GM18507 (cell line): Measurements from ENCODE around the gene PSKH1.

Experiments used
- DNase-seq: peaks from one replicate; pipeline ENCODE4 v3.0.0; 2011; ENCODE audit warnings: low read depth; ENCODE audit not compliant: insufficient read length; ENCODE audit errors: extremely low spot score
- FAIRE-seq: peaks from 2 replicates; lab custom pipeline; 2011; peaks lifted over from hg19 to GRCh38; lab: Jason Lieb, UNC

PSKH1 gene

DNA sequence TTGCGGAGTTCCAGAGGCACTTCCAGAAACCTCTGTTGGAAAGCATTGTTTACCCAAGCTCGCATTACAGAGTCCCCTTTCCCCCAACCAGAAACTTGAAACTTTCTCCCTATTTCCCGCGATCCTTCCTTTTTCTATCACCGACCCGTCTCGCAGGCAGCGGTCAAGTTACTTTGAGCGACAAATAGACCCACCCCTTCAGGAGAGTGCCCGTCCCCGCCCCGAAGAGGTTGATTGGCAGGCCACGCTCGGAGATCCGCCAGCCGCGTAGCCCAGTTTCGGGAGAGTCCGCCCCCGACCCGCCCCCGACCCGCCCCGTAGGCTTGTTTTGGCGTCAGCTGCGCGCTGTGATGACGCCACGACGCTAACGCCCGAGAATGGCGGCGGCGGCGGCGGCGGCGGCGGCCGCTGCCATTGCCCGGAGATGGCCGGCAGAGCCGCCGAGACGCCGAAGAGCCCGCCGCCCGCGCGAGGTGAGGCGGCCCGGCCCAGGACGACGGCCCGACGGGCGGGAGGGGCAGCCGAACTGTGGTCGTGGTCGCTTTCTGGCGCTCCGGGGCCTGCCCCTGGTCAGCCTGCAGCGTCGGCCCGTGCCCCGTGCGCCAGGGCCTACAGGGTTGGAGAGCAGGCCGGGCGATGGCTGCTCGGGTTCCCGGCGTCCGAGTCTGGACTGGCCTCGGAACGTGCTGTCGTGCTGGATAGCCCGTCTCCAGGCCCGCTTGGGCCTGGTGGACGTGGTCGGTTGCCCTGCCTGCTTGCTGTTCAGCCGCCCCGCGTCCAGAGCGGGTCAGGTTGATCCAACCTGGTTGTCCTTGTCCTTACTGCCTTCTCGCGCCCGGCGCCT is at the start of gene PSKH1:
Gene PSKH1, plus strand, starts transcription at position 356 of the 844 bp plus-strand sequence. CDS start 15,496 bp downstream, outside the sequence.
- DNase-seq, result peak; percentile 99
- peak; percentile 80 for FAIRE-seq

DNA sequence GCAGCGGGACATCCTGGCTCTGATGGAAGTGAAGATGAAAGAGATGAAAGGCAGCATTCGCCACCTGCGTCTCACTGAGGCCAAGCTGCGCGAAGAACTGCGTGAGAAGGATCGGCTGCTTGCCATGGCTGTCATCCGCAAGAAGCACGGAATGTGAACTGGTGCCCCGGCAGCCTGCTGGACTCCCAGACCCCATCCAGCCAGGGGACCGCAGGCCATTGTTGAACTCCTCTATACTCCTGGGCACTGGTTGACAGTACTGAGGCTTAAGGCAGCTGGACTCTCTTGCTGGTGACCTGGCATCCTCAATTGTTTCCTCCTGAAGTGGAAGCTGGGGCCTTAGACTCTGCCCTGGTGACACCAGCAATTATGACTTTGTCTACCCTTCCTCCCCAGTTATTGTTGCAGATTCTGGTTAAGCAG is 49.7 kb upstream of the PSKH1 start:
- DNase-seq, result no peak
- FAIRE-seq, result no peak

DNA sequence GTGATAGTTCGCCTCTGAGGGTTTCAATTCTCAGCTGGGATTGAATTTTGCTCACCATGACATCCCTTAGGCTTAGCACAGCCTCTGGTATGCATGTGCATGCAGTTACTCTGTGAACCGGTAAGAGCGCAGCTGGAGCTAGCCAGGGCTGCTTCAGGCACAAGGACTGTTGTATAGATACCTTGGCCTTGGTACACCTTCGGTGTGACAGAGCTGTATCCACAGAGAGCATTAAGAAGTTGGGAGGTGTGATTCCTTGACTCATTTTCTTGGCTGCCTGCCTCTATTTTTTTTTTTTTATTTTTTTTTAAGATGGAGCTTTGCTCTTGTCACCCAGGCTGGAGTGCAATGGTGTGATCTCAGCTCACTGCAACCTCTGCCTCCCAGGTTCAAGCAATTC is 48.6 kb upstream of the PSKH1 start:
- FAIRE-seq (no peak), DNase-seq (no peak)

DNA sequence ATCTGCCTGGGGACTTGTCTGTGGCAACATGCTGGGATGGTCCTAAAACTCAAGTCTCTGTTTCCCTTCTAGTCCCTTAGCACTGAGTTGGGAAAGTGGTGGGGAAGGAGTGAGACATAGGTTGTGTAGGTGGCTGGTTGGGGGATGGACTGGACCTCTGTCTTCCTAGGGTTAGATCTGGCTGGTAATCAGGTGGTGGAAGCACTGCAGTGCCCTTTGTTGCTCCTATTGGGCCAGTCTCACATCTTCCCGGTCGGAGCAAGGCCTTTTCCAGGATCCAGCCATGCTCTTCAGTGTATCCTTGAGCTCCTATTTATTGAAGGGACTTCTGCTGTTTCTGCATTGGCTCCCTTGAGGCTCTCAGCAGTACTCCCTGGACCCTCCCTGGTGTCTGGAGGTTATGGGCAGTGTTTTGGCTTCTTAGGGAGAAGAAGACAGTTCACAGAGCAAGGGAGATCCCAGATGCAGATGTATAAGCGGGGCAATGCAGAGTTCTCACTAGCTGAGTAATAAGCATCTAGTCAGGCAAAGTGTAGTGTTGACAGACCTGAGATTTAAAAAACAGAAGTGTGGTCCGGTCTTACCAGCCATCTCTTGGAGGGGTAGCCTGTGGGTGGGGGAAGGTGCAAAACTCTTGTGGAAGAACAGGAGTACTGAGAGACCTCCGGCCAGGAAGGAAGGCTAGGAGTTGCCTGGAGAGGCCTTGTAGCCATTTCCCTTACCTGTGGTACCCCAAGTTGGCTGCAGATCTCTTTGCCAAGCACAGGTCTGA is 47.6 kb upstream of the PSKH1 start:
- FAIRE-seq (no peak), DNase-seq (no peak)

DNA sequence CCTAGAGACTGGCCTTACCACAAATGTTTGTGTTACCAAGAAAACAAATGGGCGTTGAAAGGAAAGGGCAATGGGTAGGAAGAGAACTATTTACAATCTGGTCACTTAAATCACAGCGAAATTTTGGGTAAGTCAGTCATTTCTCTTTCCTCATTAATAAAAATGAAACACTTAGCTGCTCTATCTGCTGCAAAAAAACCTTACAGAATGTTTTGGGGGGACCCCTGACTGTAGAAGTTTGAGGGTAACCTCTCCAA is 47.1 kb upstream of the PSKH1 start:
- DNase-seq (no peak), FAIRE-seq (no peak)

DNA sequence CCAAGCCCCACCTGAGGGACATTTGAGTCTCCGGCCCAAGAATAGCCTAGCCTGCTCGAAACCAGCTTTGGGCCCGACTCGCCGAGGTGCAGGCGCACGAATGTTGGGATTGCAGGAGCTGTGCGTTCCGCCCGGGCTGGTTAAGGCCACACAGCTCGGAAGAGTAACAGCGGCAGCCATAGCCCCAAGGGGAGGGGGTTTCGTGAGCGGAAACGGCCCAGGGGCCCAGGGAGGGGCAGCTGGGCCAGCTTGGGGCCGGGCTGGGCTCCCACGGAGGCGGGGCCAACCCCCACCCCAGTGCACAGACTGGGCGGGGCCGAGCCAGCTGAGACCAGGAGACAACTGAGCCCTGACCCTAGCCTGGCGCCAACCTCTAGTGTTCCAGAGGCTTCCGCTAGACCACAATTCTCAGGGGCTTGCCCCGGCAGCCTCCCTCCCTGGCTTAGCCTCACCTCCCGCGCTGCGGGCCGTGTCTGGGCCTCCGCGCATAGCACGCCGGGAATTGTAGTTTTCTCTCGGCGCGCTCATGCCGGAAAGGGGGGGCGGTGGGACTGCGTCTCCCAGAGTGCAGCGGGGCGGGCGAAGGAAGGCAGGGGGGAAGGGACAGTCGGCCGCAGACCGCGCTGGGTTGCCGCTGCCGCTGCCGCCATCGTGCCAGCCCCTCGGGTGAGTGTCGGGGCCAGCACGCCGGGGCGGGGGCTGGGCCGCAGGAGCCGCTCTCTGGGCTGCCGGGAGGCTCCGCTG is 46.6 kb upstream of the PSKH1 start, which contains the start of gene NUTF2:
Gene NUTF2, plus strand, starts transcription at position 614 of the 744 bp plus-strand sequence. CDS start 18,198 bp downstream, outside the sequence.
- DNase-seq, result peak; percentile 87
- peak; percentile 83 for FAIRE-seq

DNA sequence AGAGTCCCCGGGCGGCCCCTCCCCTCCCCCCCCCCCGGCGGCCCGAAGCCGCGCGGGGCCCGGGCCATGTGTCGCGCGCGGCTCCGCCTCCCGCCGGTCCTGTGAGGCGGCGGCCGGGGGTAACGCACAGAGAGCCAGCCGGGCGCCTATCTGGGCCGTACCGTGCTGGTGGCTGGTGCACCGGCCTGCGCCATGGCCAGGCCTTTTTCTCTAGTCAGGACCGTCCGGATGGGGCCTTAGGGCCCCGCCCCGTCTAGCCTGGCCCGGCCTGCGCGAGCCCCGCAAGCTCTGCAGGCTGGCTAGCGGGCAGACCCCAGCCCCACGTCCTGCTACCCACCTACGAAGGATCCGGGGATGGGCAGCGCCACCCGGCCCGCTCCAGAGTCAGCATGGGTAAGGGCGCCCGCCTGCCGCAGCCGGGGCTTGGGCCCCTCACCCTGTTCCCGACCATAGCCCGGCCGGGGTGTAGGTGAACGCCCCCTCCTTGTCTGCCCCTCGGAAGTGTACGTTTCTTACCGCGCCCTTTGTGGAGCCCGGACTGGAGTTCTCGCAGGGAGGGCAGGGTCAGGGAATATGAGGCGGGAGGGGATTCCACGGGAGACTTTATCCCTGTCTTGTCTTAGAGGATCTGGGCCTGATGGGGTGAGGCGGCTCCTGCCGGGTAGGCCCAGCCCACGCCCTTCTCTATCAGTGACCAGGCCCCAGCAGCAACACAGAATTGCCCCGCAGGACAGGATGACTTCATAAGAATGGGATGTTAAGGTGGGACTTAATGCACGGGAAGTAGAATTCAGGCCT is 45.8 kb upstream of the PSKH1 start, which contains the start of gene CENPT:
Gene CENPT, minus strand, starts transcription at position 630 of the 798 bp plus-strand sequence. CDS start 13,834 bp downstream, outside the sequence.
- DNase-seq, result peak; percentile 54
- FAIRE-seq, result no peak

DNA sequence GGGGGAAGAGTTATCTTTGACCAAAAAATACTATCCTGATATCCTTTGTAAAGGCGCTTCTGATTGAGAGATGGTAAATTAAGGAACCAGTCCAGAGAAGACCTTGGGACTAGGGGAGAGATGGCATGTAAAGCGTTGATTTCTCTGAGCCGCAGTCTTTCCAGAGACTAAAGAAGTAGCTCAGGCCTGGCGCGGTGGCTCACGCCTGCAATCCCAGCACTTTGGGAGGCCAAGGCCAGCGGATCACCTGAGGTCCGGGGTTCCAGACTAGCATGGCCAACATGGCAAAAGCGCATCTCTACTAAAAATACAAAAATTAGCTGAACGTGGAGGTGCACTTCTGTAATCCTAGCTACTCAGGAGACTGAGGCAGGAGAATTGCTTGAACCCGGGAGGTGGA is 44.9 kb upstream of the PSKH1 start:
- no peak for DNase-seq
- FAIRE-seq, result no peak

DNA sequence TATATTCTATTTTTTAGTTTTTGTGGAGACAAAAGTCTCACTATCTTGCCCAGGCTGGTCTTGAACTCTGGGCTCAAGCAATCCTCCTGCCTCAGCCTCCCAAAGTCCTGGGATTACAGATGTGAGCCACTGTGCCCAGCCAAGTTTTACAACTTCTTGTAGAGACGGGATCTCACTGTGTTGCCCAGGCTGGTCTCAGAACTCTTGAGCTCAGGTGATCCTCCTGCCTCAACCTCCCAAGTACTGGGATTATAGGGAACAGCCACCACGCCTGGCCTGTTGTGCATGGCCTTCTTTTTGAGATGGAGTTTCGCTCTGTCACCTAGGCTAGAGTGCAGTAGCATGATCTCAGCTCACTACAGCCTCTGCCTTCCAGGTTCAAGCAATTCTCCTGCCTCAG is 39.4 kb upstream of the PSKH1 start:
- no peak for DNase-seq
- no peak for FAIRE-seq

DNA sequence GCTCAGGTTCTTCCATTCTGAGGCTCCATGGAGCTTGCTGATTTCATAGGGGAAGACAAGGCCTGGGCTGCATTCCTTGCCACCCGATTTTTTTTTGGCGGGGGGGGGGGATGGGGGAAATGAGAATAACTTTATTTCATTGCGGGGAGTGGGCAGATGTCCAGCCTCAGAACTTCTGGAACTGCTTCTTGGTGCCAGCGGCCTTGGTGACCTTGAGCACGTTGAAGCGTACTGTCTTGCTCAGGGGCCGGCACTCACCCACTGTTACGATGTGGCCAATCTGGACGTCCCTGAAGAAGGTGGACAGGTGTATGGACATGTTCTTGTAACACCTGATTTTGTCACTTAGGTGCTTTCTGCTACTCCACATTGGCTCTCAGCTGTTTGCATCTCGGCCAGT is 37.3 kb upstream of the PSKH1 start:
- no peak for FAIRE-seq
- no peak for DNase-seq

DNA sequence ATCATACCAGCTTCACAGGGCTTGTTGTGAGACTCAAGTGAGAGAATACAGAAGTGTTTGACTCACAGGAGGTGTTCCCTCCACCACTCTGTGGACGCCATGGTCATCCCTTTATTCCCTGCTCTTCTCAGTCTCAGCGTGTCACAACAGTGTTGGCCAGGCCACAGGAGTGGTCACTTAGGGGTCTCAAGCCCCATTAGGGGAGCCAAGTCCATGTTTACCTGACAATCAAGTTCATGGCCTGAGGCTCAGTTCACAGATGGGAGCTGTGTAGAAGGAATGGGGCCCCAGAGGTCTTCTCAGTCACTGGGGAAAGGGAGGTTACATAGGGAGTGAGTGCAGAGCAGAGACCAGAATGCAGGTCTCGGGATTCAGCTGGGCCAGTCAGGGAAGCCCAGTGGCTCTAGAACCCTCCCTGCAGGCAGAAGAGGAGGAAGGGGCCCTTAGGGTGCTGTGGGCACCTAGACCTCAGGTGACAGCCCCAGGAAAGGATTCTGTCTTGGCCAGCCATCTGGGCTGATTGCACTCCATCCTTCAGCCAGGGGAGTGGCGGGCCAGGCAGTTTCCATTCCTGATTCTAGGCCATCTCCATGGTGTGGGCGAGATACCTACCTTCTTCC is 36.0 kb upstream of the PSKH1 start:
- FAIRE-seq, result no peak
- no peak for DNase-seq

DNA sequence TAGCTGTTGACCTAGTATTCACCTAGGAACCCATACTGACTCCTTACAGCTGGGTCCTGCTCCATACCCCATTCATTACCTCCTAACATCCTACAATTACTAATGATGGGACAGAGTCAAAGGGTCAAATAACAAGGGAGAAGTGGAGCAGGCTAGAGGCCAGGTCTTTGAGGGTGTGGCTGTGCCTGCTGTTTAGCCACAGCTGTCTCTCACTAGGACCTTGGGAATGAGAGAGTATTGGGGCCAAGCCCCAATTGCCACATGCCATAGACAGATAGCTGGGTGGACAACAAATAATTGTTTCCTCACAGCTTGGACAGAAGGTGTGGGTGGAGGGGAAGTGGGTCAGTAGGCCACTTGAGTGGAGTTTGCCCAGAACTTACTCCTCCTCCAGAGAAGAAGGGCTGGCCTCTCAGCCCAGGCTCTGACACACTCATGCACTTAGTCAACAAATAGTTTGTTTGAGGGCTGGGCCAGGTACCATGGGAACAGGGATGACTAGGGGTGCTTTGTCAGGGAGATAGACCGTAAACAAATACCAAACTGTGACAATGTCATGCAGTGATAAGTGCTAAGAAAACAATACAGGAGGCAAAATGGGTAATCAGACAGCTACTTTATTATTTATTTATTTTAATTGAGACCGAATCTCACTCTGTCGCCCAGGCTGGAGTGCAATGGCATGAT is 35.4 kb upstream of the PSKH1 start:
- no peak for FAIRE-seq
- no peak for DNase-seq

DNA sequence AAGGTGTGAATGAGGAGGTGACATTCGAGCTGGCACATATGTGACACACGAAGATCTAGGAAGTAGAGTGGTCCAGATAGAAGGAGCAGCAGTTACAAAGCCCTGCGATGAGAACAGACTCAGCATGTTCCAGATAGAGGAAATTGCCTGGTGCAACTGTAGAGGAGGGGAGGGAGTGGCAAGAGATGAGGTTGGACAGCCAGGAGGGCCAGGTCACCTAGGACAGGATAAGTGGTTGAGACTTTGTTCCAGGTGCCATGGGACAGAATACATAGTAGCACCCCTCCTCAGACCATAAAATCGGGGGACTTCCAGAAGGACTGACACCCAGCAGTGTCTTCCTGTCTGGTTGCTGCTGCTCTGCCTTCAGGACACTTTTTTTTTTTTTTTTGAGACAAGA is 34.6 kb upstream of the PSKH1 start:
- no peak for FAIRE-seq
- DNase-seq, result no peak

DNA sequence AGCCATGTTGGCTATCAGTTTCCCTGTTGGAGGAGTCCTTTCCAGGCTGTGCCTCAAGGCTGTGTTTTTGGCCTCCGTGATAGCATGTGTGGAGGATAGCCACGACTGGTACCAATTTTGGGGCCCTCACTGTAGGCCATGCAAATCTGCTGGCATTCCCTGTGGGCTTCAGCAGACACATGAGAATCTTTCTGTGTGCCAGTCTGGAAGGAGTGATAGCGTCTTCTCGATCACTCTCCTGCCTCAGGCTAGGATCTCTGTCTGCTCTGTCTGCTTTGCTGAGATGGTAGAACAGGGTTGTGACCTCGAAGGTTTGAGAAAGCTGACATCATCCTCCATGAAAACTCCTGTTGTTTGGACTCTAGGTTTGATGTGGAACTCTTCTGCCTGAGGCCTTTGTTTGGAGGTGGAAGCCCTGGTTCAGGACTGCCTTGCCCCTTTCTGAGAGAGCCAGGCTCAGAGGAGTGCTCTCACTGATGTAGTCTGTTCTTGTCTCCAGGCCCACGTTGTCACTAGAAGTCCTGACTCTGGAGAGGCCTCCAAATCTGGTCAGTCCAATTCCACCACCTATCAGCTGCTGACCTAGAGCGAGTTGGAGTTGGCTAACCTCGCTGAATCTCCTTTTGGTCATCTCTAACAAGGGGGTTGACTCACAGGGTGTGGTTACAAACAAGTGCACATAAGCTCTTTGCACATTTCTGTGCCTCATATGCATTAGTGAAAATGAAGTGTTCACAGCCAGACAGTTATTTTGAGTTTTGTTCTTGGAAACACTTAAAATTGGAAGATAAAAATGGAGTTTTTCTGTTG is 32.3 kb upstream of the PSKH1 start:
- no peak for FAIRE-seq
- no peak for DNase-seq

DNA sequence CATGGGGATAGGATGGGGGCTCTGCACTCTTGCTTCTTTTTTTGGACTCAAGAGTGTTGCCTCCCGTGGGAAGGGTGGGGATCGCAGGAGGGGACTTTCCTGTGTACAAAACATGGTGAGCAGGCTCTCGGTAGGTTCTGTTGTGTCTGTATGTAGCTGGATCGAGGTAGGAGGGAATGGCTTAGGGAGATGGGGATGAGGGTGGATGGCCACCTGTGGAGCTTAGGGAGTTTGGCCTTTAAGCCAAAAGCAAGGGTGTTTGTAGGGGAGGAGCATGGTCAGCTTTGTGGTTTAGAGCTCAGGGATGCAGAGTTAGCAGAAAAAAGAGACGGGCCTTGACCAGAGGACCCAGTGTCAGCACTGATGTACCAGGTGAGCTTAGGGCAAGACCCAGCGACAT is 31.2 kb upstream of the PSKH1 start:
- no peak for DNase-seq
- FAIRE-seq, result no peak

DNA sequence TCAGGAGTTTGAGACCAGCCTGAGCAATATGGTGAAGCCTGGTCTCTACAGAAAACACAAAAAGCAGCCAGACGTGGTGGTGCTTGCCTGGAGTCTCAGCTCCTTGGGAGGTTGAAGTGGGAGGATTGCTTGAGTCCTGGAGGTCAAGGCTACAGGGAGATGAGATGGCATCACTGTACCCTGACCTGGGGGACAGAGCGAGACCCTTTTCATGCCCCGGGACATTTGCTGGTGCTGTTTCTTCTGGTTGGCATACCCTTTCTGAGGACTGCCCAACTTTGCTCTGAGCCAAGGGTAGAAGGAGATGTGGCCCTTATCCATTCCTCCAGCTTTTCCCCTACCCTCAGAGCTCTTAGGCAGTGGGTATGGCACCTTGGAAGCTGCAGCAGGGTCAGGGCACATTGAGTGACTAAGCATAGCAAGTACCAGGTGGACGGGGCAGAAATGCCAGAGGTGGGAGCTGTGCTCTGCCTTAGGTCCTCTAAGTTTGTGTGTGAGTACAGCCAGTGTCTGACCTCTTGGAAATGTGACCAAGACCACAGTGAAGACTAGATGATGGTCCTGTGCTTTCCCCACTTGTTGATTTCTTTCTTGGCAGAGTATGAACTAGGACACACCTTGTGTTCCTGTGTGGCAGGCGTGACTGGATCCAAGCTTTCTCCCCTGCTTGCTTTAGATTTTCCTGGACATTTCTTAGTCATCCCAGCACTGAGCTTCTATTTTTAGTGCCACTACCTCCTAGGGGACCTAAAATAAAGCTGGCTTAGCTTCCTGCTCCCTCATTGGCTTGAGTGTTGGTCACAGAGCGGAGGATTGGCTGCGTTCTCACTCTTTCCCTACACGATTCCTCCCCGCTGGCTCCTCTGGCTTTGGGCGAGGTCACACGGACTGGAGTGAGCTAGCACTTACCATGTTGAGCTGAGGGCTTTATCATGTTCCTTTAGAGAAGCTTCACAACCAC is 30.2 kb upstream of the PSKH1 start:
- no peak for DNase-seq
- no peak for FAIRE-seq
